HG03139 (cell line): ENCODE data around the gene C1QTNF12.

ENCODE experiments used
- ATAC-seq: cut with Tn5 transposase; IDR thresholded peaks from one replicate; pipeline ENCODE4 v1.9.1; 2021; ENCODE audit not compliant: unreplicated experiment

The C1QTNF12 gene

GRCh38 chr1:1229770-1230169, 16.8 kb downstream of the C1QTNF12 start:
- ATAC-seq: no peak

DNA sequence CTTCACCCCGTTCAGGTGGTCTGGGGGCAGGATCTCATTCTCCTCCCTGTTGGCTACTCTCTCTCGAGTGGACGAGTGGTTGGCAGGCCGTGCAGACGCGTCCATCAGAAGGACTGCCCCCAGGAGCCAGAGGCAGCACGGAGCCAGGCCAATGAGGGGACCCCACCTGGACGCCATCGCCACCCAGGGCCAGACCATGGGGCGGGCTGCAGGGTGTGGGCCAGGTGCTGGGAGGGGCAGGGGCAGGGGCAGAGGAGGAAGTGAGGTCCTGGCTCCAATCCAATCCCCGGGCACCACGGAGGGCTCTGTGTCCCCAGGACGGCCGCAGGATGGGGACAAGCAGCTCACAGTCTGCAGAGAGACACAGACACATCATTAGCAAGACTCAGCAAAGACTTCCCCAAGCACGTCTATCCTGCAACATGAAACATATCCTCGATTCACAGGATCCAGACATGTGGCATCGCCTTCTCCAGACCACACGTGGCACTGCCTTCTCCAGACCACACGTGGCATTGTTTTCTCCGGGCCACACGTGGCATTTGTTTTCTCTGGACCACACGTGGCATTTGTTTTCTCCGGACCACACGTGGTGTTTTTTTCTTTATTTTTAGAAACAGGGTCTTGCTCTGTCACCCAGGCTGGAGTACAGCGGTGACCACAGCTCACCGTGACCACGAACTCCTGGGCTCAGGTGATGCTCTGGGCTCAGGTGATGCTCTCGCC, 17.8 kb downstream of the C1QTNF12 start:
- ATAC-seq: no peak

DNA sequence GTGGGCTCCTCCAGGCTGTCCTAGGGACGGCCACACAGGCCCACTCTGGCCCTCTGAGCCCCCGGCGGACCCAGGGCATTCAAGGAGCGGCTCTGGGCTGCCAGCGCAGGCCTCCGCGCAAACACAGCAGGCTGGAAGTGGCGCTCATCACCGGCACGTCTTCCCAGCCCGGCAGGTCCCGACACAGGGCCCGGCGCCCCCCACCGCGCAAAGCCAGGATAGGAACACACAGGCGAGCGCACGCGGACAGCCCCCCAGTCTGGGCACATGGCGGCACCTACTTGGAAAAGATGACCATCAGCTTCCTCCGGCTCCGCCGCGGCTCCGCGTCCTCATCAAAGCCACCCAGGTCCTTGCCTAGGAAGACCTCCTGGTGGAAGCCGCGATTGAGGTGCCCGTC, 18.3 kb downstream of the C1QTNF12 start:
- no peak for ATAC-seq

DNA sequence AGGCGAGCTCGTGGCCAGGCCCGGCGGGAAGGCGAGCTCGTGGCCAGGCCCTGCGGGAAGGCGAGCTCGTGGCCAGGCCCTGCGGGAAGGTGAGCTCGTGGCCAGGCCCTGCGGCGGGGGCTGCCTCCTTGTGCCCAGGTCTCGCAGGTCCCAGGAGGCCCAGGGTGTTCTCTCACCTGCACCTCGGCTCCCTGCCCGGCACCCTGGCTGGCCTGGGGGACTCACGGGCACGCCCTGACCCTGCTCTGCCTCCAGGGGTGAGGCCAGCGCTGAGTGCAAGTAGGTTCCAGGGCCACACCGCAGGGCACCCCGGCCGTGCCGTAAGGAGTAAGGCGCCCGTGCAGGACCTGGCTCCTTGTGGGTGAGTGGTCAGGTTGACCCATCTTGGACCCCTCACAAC, 19.1 kb downstream of the C1QTNF12 start:
- no peak for ATAC-seq

DNA sequence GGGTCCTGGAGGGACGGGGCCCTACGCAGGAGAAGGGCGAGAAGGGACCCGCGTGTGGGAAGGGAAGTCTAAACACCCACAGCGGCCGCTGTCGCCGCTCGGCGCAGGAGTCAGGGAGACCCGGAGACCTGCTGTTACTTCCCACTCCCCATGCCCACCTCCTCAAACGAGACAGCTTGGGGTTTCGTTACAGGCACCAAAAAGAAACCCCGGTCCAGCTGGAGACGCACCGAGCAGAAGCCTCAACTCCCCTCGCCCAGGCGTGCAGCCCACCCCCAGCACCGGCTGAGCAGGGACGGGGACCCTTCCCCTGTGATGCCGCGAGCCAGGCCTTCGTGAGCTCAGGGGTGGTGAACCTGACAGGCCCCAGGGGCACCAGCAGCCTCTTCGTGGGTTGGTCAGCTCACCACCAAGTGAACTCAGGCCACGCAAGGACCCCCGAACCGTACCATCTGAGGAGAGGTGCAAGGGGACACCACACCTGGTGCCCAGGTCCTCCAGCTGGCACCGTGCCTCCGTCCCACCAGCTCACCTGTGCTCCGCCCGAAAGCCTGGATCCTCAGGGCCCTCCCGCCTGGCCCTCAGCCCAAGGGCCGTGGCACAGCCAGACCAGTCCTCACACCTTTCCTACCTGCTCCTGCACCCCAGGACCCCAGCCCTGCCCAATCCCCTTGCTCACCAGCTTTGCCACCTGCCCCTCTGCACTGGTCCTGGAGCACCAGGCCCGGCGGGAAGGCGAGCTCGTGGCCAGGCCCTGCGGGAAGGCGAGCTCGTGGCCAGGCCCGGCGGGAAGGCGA, 19.8 kb downstream of the C1QTNF12 start:
- no peak for ATAC-seq

GRCh38 chr1:1225913-1226312, 20.6 kb downstream of the C1QTNF12 start:
- ATAC-seq: no peak

DNA sequence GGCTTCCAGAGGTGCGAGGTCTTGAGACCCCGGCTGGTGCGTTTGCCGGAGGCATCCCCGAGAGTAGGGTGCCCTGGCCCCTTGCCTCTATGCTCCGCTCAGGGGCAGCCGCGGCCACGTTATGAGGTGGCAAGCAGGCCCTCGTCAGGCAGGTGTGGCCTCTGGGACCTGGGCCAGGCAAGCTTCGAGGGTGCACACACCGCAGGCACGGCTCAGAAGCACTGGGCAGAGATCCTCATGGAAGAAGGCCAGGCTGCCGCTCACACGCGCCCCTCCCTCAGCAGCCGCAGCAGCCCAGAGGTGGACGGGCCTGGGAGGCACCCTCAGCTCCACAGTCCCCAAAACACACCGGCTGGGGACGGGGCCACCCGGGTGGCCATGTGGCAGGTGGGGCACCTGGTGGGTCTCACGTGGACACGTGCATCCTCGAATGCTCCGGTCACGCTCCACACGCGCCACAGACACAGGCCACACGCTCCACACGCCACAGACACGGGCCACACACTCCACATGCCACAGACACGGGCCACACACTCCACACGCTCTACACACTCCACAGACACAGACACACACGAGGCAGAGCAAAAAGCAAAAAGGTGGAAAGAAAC, 21.2 kb downstream of the C1QTNF12 start:
- no peak for ATAC-seq

- ATAC-seq: no peak
Observed at GRCh38 chr1:1223891-1224290, 22.6 kb downstream of the C1QTNF12 start.

DNA sequence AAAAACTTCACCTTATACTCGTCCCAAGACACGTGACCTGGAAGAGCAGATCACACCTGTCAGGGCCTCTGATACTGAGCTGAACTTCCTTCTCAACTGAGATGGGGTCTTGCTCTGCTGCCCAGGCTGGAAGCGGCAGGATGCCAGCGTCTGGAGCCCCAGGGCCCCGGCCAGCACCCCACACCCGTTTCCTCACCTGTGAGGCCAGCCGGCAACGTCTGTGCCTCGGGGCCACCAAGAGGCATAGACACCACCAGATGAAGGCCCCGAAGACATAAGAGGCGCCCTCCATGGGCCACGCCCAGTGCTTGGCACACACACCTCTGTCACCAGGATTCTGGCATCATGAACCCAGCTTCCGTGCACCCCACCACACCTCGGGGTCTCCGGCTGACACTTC, 23.2 kb downstream of the C1QTNF12 start:
- no peak for ATAC-seq

- ATAC-seq: no peak
Observed at GRCh38 chr1:1222575-1223225, 23.8 kb downstream of the C1QTNF12 start.

- no peak for ATAC-seq
Observed at GRCh38 chr1:1221887-1222574, 24.5 kb downstream of the C1QTNF12 start.

DNA sequence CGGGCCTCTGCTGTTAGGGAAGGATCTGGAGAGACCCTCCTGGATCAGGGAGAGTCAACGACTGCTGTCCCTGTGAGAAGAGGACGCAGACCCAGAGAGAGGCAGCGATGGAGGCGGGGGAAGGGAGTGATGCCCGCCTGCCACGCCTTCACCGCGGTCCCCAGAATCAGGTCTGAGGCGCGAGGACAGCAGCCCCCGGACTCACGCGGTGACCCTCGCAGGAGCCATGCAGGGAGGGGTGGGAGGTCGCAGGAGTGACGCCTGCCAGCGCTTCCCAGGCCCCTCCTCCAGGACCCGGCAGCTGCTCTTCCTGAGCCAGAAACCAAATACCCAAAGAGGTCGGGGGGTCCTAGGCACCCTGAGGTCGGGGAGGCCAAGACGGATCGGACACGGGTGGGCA, 26.3 kb downstream of the C1QTNF12 start:
- no peak for ATAC-seq

DNA sequence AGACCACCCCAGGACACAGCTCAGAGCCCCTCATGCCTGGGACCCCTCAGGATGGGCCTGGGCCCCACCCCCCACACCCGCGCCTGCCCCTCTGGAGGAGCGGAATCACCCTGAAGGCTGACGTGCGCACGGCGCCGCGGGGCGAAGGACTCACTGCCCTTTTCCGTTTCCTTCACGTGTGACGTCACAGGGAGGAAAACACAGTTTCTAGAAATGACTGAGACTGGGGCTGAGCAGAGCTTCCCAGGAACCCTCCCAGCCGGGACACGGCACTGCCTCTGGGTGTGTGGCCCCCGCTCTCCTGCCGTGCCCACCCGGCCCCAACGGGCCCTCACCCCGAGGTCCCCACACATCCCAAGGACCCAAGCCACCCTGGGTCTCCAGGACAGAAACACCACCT, 27.2 kb downstream of the C1QTNF12 start:
- ATAC-seq: no peak

DNA sequence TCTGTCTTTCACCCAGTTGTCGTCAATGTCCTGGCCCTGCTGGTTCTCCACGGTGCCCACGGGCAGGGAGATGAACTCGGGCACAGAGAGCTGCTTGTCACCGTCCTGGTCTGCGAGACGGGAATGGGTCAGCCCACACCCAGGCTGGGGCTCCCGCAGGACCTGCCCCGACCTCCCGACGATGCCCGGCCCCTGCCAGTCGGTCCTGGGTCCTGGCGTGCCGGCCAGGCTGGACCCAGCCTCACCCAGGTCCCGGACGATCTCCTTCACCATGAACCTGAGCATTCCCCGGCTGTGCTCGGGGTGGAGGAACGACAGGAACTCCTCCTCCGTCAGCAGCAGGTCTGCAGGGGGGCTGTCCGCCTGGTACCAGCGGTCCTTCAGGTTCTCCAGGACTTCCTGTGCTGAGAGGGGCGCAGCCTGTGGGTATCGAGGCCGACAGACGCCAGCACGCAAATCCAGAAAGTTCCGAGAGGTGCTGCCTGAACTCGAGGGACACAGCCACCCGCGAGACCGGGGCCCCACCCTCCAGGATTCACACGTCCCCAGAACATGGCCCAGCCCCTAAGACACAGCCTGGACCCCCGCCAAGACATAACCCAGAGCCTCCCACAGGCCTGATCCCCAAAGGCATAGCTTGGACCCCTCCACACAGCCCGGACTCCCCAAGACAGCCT, 27.9 kb downstream of the C1QTNF12 start:
- no peak for ATAC-seq

GRCh38 chr1:1217621-1218523, 28.6 kb downstream of the C1QTNF12 start:
- no peak for ATAC-seq

DNA sequence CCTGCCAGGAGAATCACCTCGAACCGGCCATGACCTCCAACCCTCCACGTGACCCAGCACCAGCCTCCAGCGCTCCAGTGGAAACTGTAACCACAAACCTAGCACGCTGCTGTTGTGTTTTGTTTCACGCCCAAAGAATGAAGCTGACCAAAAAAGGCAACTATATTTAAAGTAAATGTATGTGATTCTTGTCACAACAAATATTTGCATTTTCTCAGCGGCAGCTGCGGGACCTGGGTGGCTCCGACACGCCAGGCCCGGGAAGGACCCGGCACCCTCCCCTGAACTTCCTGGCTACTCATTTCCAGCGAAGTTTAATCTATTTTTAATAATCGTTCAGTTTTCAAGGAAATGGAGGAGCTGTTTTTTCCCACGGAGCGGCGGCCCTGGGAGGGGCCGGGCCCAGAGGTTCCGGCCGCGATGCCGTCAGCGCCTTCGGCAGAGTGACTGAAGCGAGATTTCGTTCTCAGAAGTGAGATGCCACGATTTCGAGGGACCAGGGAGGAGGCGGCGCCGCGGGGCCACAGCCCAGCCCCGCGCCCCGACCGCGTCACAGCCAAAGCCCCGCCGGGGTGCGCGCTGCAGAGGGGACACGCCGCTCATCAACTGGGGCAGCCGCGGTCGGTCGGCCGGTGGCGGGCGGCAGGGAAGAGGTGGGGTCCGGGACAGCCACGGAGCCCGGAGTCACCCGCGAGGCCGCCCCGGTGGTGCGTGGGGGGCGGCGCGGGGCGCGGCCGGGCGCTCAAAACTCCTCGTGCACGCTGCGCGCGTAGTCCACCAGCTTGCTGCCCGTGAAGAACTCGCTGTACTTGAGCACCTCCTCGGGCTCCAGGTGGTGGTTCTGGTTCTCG, 29.5 kb downstream of the C1QTNF12 start:
- no peak for ATAC-seq

DNA sequence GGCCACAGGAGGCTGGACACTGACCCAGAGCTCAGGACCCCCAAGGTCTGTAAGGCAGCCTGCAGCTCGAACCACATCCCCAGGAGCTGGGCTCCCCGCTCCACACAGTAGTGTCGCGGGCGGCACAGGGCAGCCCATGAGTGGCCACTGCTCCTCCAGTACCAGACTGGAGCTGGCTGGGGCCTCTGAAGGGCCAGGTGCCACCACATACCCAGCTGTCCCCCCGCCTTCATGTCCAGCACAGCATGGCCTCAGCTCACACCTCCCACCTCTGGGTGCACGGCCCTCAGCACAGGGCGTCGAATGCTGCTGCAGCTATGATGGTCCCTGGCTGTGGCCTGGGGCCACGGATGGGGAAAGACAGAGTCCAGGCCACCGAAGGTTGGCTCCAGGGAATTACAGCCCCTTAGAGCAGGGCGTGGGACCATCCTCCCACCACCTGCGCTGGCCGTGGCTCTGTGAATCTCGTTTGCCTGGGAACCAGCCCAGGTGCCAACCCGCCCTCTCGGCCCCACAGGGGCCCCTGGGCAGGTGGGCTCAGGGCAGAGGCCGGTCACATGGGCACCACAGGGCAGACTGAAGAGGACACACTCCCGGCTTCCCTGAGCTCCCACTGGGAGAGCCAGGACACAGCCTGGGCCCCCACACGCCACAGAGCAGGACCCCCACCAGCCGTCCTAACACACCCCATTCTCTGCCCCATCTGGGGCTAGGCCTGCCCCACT, 30.5 kb downstream of the C1QTNF12 start:
- ATAC-seq: no peak
